Hematopoietic multipotent progenitor cell treated with erythropoietin and hydrocortisone succinate and interleukin-3 and kit ligand, for 6 days (in vitro differentiated cells): ENCODE results near the gene INTS13.
"Not testable (repeated sequence)": the region's sequence is repeated elsewhere in the genome, so short reads cannot be mapped to it uniquely, and the experiment has no call there.

Experiments
- DNase-seq: peaks from one replicate; pipeline ENCODE4 v3.0.0-alpha.2; 2015

Gene INTS13

GRCh38 chr12:26929590-26929989, 8.2 kb downstream of the INTS13 start:
- DNase-seq = no peak

DNA sequence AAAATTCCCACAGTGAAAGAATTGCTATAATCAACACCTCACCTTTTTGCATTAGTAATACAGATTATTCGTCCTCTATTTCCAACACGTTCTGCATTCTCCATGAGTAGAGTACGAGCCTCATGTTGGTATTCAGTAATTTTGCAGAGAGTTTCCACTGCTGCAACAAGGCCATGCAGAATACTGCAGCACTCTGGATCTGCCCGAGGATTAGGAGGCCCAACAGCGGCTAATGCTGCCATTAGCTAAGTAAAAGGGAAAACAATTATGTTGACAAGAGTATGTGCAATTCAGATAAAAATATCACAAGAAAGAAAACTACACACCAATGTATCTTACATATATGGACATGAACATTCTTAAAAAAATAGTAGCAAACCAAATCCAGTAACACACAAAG, 9.1 kb downstream of the INTS13 start:
- no peak for DNase-seq

DNA sequence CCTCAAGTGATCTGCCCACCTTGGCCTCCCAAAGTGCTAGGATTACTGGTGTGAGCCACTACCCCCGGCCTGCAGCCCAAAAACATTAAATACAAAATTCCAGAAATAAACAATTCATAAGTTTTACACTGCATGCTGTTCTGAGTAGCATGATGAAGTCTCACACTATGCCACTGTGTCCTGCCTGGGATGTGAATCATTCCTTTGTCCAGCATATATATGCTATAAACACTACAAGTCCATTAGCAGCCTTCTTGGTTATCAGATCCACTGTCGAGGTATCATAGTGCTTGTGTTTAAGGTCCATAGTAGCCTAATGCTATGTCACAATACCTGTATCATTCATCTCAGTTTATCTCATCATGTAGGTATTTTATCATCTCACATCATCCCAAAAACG, 15.9 kb downstream of the INTS13 start:
- no peak for DNase-seq

DNA sequence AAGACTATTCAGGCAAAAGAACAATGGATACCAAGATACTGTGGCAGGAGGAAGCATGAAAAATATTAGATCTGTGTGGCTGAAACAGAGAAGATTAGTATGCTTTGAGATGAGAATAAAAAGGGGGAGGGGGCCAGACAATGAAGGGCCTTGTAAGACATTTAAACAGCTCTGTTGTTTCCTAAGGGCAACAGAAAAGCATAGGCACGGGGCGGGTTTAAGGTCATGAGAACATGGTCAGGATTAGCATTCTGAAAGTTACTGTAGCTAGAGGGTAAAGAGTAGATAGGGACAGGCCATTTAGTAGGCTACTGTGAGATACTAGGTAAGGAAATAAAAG, 18.6 kb downstream of the INTS13 start:
- DNase-seq = no peak

- DNase-seq = no peak
These were observed 19.2 kb downstream of the INTS13 start for GRCh38 chr12:26918321-26919215.

DNA sequence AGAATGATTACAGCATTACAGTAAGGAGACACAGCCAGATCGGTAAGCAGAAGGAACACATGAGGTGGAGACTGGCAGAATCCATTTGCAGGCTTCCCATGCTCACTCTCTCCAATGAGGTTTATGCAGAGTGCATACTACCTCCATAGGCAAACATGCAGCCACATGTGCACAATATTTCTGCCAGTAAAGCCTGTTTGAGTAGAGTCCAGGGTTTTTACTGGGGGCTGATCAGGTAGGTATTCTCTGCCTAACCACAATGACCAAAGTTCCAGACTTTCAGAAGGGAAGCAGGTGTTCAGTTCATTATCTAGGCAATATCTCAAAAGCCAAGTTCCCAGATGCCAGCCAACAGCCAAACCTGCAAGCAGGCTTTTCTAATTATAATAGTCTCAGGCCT, 31.1 kb downstream of the INTS13 start:
- DNase-seq = peak; percentile 46

DNA sequence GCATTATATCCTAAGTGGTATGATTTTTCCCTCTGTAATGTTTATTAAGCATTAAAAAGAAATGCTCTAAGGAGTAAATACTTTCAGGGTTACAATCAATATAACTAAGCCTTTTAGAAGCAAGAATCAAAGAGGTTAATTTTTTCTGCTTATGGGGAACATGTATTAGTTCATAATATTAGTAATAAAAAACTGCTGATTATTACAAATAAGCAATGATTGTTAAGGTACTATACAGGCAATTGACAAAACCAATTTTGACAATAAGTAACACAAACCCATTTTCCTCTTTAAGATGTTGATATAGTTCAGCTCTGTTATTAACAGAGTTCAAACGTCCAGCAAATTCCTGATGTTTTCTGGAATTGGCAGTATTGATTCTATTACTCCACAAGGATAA, 31.8 kb downstream of the INTS13 start:
- no peak for DNase-seq

DNA sequence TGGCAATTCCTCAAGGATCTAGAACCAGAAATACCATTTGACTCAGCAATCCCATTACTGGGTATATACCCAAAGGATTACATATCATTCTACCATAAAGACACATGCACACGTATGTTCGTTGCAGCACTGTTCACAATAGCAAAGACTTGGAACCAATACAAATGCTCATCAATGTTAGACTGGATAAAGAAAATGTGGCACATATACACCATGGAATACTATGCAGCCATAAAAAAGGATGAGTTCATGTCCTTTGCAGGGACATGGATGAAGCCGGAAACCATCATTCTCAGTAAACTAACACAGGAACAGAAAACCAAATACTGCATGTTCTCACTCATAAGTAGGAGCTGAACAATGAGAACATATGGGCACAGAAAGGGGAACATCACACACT, 34.4 kb downstream of the INTS13 start:
- DNase-seq = not testable (repeated sequence)

DNA sequence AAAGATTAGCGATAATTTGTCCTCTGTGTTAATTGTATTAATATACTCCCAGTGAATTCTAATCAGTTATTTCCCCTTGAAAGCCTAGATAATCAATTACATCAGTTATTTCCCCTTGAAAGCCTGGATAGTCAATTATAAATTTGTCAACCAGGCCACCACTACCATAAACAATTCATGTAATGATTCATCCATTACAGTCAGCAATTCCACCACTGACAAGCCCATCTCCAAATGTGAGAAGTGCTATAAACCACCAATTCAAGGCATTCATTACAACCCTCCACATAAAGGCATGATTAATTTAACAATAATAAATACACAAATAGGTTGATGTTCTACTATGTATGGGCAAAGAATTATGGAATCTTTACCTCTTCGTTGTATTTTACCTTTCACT, 40.9 kb downstream of the INTS13 start:
- no peak for DNase-seq

- no peak for DNase-seq
These were observed 42.1 kb downstream of the INTS13 start for GRCh38 chr12:26895672-26896071.

GRCh38 chr12:26891704-26892103, 46.1 kb downstream of the INTS13 start:
- DNase-seq = no peak

GRCh38 chr12:26890784-26891183, 47.0 kb downstream of the INTS13 start:
- DNase-seq = no peak

GRCh38 chr12:26884765-26885576, 52.8 kb downstream of the INTS13 start:
- DNase-seq = peak; percentile 94

GRCh38 chr12:26880625-26881024, 57.2 kb downstream of the INTS13 start:
- no peak for DNase-seq

DNA sequence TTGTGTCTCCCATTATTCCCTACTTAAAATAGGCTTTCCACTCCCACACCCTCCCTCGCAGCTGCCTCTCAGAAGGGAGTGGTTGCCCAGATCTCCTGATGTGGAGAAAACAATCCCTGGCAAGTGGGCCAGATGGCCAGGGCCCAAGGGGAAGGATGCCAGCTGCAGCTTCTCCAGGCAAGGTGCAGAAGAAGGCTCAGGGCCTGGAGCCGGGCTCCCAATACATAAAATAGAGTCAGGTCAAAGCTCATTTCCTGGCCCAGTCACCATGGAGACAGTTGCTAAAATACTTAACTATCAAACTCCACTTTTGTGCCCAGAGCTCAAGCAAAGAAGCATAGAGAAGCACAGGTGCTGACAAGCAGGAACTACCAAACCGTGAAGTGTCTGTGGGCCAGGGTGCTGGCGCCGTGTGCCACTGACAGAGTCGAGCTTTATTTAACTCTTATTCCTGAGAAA, 59.1 kb downstream of the INTS13 start:
- peak; percentile 27 for DNase-seq

DNA sequence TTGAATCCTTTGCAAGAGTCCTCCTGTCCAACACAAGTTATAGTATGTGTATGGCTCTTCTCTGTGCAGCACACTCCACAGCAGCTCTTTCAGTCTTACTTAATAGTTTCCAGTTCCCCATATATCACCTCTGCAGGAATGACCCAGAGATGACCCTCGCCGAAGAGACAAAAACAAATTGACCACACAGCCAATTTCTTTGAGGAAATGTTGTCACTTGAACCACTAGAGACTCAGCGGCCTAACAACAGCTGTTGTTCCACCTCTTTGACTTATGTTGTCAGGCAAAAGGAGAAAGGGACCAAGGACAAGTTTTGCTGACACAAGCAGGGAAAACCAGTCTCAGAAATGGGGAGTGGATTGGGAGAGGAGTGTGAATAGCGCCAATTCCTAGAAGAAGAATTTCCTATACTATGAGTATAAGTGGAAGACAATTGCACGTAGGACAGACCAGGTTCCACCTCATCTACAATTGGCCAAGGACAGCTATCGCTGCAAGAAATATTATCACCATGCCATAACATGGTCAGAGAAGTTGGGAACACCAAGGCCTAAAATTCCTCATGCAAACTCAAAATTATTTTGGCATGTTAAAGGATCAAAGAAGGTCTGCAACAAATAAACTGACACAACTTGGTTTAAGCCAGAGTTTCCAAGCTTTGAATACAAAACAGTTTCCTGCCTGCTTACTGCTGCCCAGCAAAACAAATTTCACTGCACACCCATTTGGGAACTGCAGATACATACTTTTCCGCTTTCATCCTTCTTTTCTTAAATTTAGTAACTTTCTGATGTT, 63.1 kb downstream of the INTS13 start:
- peak; percentile 41 for DNase-seq

GRCh38 chr12:26872625-26873024, 65.2 kb downstream of the INTS13 start:
- DNase-seq = peak; percentile 85

DNA sequence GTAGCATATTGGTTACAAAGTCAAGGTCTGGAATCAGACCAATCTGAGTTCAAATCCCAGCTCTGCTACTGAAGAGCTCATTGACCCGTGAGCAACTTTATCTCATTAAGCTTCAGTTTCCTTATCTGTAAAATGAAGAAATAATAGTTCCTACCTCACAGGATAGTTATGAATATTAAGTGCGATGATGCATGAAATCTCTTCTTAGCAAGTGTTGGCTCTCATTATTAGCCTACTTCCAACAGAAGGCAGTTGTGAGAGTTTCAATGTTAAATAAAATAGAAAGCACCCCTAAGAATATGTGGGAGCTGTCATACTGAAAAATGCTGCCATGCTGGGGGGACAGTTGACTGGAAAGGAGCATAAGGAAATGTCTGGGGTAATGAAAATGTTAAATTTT, 65.8 kb downstream of the INTS13 start:
- no peak for DNase-seq

DNA sequence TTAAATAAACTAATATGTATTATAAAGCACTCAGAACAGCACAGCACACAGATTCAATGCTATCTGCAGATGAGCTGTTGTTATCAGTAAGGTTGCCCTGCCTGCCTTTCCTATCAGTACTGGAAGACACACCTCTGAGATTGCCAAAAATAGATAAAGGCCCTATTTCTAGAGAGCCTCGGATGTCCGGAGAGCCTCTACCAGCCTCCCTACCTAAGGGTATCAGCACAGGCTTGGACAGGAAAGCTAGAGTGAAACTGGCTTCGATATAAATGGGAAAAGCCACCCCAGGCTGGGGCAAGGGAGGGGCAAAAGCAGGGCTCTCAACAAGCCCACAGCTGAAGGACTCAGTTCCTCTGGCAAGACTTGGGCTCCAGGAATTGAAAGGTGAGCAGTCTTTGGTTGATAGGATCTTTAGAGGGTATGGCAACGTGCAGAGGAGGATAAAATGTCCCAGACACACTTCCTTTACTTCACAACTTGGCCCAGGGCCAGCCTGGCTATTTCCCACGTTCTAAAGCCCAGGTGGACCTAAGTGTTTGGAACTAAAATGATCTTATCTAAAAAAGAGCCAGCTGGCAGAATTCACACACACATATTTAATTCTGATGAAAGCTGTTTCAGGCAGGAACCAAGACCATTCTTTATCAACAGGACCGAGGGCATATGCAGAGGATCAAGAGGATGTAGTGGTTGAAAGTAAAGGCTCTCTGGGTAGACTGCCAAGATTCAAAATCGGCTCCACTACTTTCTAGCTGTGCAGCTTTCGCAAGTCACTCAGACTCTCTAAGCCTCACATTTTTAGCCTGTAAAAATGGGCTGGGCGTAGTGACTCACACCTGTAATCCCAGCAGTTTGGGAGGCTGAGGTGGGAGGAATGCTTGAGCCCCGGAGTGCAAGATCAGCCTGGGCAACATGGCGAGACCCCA, 67.0 kb downstream of the INTS13 start:
- DNase-seq = peak; percentile 81

DNA sequence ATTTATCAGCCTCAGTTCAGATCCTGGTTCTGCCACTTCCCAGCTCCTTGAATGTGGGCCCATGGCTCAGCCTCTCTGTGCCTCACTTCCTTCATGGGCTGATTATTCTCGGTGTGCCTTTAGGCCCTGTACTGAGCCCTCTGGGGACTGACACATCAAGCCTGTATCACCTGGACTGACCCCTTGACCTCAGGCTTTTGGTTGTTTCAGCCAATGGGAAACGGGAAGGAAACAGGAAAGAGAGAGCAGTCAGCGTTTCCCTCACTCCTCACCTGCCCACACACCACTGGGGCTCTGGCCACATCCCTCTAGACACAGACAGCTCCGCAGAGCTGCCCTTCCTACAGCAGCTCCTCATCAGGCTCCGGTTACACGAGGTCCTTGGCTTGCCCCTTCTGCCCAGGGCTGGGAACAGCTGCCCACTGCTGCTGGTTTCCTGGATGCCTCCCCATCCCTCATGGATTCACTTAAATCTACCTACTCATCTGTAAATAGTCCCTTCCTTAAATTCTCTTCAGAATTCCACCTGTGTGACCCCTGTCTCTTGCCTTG, 67.8 kb downstream of the INTS13 start:
- DNase-seq = no peak

GRCh38 chr12:26869104-26869494, 68.7 kb downstream of the INTS13 start:
- no peak for DNase-seq
